ENCODE data around the gene PROK2.

PROK2 gene

GRCh38 chr3:71784914-71785531, at the start of gene PROK2:
TSS of gene PROK2 (minus strand) at chr3:71785148. CDS start at chr3:71785052, 96 bp downstream.
- TF ChIP-seq, protein P1, sequence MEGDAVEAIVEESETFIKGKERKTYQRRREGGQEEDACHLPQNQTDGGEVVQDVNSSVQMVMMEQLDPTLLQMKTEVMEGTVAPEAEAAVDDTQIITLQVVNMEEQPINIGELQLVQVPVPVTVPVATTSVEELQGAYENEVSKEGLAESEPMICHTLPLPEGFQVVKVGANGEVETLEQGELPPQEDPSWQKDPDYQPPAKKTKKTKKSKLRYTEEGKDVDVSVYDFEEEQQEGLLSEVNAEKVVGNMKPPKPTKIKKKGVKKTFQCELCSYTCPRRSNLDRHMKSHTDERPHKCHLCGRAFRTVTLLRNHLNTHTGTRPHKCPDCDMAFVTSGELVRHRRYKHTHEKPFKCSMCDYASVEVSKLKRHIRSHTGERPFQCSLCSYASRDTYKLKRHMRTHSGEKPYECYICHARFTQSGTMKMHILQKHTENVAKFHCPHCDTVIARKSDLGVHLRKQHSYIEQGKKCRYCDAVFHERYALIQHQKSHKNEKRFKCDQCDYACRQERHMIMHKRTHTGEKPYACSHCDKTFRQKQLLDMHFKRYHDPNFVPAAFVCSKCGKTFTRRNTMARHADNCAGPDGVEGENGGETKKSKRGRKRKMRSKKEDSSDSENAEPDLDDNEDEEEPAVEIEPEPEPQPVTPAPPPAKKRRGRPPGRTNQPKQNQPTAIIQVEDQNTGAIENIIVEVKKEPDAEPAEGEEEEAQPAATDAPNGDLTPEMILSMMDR (IDR thresholded peaks at IDR 0.05; ENCODE audit: borderline replicate concordance, insufficient read depth, low read depth, low read length), result no peak
- no peak within 1 kb of the TSS for H3K4me3 ChIP-seq (ENCODE audit: low read depth, low read length)

DNA sequence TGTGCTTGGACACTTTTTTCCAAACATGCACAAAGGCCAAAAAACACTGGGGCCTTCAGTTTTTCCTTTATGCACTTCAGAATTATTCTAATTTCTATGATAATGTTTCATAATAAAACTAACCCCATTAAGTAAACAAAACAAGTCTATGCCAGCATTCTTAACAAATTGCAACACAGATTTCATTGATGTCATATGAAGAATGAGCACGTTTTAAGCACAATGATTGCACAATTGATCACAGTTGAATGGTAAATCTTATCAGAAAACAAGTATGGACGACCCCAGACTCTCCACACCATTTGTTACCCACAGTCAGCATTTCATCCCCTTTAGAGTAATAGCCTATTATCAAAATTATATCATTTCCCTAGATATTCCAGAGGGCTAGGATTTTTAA, 46.7 kb upstream of the PROK2 start:
- TF ChIP-seq, protein P1 (IDR thresholded peaks at IDR 0.05; ENCODE audit: borderline replicate concordance, insufficient read depth, low read depth, low read length), result no peak
- no peak overlapping the region for H3K4me3 ChIP-seq (ENCODE audit: low read depth, low read length)

DNA sequence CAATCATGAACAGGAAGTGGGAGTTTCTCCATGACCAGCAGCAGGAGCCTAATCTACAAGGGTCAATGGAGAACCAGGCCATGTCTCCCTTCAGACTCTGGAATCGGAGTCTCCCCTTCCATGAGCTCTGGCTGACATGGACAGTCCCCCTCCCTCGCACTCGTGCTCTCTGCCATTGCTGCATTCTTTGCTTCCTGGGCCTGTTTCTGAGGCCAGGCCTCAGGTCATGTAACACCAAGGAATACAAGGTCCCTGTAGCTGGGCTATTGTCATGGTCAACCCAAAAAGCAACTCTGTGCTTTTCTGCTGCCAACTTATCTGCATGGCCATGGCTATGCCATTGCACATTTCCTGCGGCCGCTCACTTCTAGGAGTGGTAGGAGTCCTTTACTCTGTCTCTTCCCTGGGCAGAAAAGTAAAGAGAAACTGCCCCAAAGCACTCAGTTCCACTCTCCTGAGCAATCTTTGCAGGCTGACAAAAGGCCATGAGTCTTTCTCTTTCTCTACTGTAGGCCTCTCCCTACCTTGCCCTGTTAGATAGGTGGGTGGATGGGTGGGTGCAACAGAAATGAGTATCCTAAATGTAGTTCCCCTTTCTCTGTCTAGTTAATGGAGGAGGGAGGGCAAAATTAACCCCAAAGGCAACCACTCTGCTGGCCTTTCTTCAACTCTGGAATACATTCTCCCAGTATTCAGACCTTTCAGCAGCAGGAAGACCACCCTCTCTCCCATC, 40.8 kb upstream of the PROK2 start:
- no peak overlapping the region for H3K4me3 ChIP-seq (ENCODE audit: low read depth, low read length)
- TF ChIP-seq, protein P1 (IDR thresholded peaks at IDR 0.05; ENCODE audit: borderline replicate concordance, insufficient read depth, low read depth, low read length), result no peak

DNA sequence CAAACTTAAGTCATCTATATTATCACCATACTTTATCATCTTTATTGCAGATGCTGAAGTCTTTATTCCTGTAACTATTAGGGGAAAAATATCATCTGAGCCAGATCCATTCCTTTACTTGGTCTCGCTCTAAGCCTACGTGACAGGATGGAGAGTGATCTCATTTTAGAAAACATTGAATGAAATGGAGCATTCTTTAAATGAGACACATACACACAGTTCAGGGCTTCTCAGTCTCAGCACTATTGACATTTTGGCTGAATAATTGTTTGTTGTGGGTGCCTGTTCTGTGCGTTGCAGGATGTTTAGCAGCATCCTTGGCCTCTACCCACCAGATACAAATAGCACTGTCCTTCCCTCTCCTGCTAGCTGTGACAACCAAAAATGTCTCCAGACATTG, 36.2 kb upstream of the PROK2 start:
- H3K4me3 ChIP-seq (ENCODE audit: low read depth, low read length), result no peak overlapping the region
- TF ChIP-seq, protein P1 (IDR thresholded peaks at IDR 0.05; ENCODE audit: borderline replicate concordance, insufficient read depth, low read depth, low read length), result no peak

DNA sequence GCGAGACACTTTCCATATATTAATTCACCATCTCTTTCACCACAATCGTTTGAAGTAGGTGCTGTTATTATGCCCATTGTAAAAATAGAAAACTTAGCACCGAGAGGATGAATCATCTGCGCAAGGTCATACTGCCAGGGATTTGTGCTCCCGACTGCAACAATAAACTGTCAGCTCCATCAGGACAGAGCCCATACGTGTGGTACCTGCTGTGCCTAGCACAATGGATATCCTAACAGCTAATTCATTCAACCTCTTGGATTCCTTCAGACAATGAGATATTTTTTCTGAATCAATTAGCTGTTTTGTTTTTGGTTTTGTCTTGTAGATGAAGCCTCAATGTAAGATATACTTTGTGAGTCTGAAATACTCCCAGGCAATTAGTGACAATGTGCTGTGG, 32.3 kb upstream of the PROK2 start:
- TF ChIP-seq, protein P1 (IDR thresholded peaks at IDR 0.05; ENCODE audit: borderline replicate concordance, insufficient read depth, low read depth, low read length), result no peak
- H3K4me3 ChIP-seq (ENCODE audit: low read depth, low read length), result no peak overlapping the region

GRCh38 chr3:71816767-71817156, 31.8 kb upstream of the PROK2 start:
- H3K4me3 ChIP-seq (ENCODE audit: low read depth, low read length), result no peak overlapping the region
- TF ChIP-seq, protein P1 (IDR thresholded peaks at IDR 0.05; ENCODE audit: borderline replicate concordance, insufficient read depth, low read depth, low read length), result no peak

All from GM12875 (cell line).